ENCODE data around the gene KHDC4.

Gene KHDC4

GRCh38 chr1:155893389-155894142 is 40.6 kb downstream of the KHDC4 start:
- no peak overlapping the region for H3K4me3 ChIP-seq
- no peak overlapping the region for H3K27ac ChIP-seq
- TF ChIP-seq Cebpa-rat (IDR thresholded peaks at IDR 0.05) = no peak
- H3K9me3 ChIP-seq = no peaks in the 10 kb centered on the region
- no peaks in the 10 kb centered on the region for H4K20me1 ChIP-seq
- no peak overlapping the region for H3K4me2 ChIP-seq
- H3K4me1 ChIP-seq = peaks cover 4% of the 10 kb centered on the region; the same call in 1 of the 2 replicates
- no peak overlapping the region for H3K9ac ChIP-seq
- H3K36me3 ChIP-seq = peaks cover 36% of the 10 kb centered on the region
- no peaks in the 10 kb centered on the region for H3K27me3 ChIP-seq

- H4K20me1 ChIP-seq = no peaks in the 10 kb centered on the region
- H3K4me3 ChIP-seq = no peak overlapping the region
- H3K36me3 ChIP-seq = peaks cover 40% of the 10 kb centered on the region
- H3K4me2 ChIP-seq = no peak overlapping the region
- no peaks in the 10 kb centered on the region for H3K27me3 ChIP-seq
- H3K4me1 ChIP-seq = peaks cover 4% of the 10 kb centered on the region; the same call in 1 of the 2 replicates
- TF ChIP-seq Cebpa-rat (IDR thresholded peaks at IDR 0.05) = no peak
- no peaks in the 10 kb centered on the region for H3K9me3 ChIP-seq
- no peak overlapping the region for H3K9ac ChIP-seq
- no peak overlapping the region for H3K27ac ChIP-seq
Observed at GRCh38 chr1:155892796-155893195, 41.4 kb downstream of the KHDC4 start.

- Histone ChIP-seq H3K9me3 (no peaks in the 10 kb centered on the region), H3K4me2 (no peak overlapping the region), H3K4me3 (no peak overlapping the region), H3K27ac (no peak overlapping the region), H4K20me1 (peaks cover 7% of the 10 kb centered on the region; the same call in 1 of the 2 replicates), H3K4me1 (peaks cover 4% of the 10 kb centered on the region; the same call in 1 of the 2 replicates), H3K9ac (no peak overlapping the region), H3K36me3 (peaks cover 40% of the 10 kb centered on the region), H3K27me3 (no peaks in the 10 kb centered on the region)
- TF ChIP-seq Cebpa-rat (IDR thresholded peaks at IDR 0.05) = no peak
Observed at GRCh38 chr1:155890251-155890650, 44.0 kb downstream of the KHDC4 start.

GRCh38 chr1:155889566-155889965 is 44.6 kb downstream of the KHDC4 start:
- H3K4me1 ChIP-seq = peaks cover 4% of the 10 kb centered on the region; the same call in 1 of the 2 replicates
- peaks cover 14% of the 10 kb centered on the region; the same call in 1 of the 2 replicates for H4K20me1 ChIP-seq
- H3K27ac ChIP-seq = no peak overlapping the region
- no peak overlapping the region for H3K4me2 ChIP-seq
- no peaks in the 10 kb centered on the region for H3K9me3 ChIP-seq
- no peak for TF ChIP-seq Cebpa-rat (IDR thresholded peaks at IDR 0.05)
- no peak overlapping the region for H3K9ac ChIP-seq
- H3K27me3 ChIP-seq = no peaks in the 10 kb centered on the region
- H3K4me3 ChIP-seq = no peak overlapping the region
- peaks cover 46% of the 10 kb centered on the region for H3K36me3 ChIP-seq

GRCh38 chr1:155888481-155888880 is 45.7 kb downstream of the KHDC4 start:
- H3K4me1 ChIP-seq = peaks cover 1% of the 10 kb centered on the region; the same call in 1 of the 2 replicates
- no peaks in the 10 kb centered on the region for H3K27me3 ChIP-seq
- no peak overlapping the region for H3K27ac ChIP-seq
- peaks cover 25% of the 10 kb centered on the region; the same call in 1 of the 2 replicates for H4K20me1 ChIP-seq
- peaks cover 57% of the 10 kb centered on the region for H3K36me3 ChIP-seq
- H3K9me3 ChIP-seq = no peaks in the 10 kb centered on the region
- no peak overlapping the region for H3K4me3 ChIP-seq
- no peak overlapping the region for H3K9ac ChIP-seq
- H3K4me2 ChIP-seq = no peak overlapping the region
- TF ChIP-seq Cebpa-rat (IDR thresholded peaks at IDR 0.05) = no peak

GRCh38 chr1:155884982-155885381 is 49.2 kb downstream of the KHDC4 start:
- Histone ChIP-seq H3K27me3 (no peaks in the 10 kb centered on the region), H3K4me3 (no peak overlapping the region), H3K27ac (no peak overlapping the region), H3K36me3 (peaks cover 91% of the 10 kb centered on the region), H3K4me2 (no peak overlapping the region), H3K9me3 (no peaks in the 10 kb centered on the region), H3K9ac (no peak overlapping the region), H3K4me1 (no peaks in the 10 kb centered on the region), H4K20me1 (peaks cover 58% of the 10 kb centered on the region)
- no peak for TF ChIP-seq Cebpa-rat (IDR thresholded peaks at IDR 0.05)

GRCh38 chr1:155884031-155884960 is 49.9 kb downstream of the KHDC4 start:
- Histone ChIP-seq H4K20me1 (peaks cover 65% of the 10 kb centered on the region), H3K9me3 (no peaks in the 10 kb centered on the region), H3K4me2 (no peak overlapping the region), H3K27ac (no peak overlapping the region), H3K4me1 (no peaks in the 10 kb centered on the region), H3K36me3 (peaks cover 98% of the 10 kb centered on the region), H3K9ac (no peak overlapping the region), H3K4me3 (no peak overlapping the region), H3K27me3 (no peaks in the 10 kb centered on the region)
- no peak for TF ChIP-seq Cebpa-rat (IDR thresholded peaks at IDR 0.05)

- H3K36me3 ChIP-seq = peaks cover 99% of the 10 kb centered on the region
- peaks cover 77% of the 10 kb centered on the region for H4K20me1 ChIP-seq
- no peak overlapping the region; the same call in 1 of the 2 replicates for H3K9ac ChIP-seq
- no peak for TF ChIP-seq Cebpa-rat (IDR thresholded peaks at IDR 0.05)
- no peak overlapping the region for H3K4me3 ChIP-seq
- no peak overlapping the region for H3K4me2 ChIP-seq
- no peak overlapping the region for H3K27ac ChIP-seq
- no peaks in the 10 kb centered on the region for H3K4me1 ChIP-seq
- H3K9me3 ChIP-seq = no peaks in the 10 kb centered on the region
- H3K27me3 ChIP-seq = no peaks in the 10 kb centered on the region
Observed at GRCh38 chr1:155882766-155883165, 51.4 kb downstream of the KHDC4 start.

GRCh38 chr1:155882235-155882634 is 52.0 kb downstream of the KHDC4 start:
- no peak overlapping the region for H3K27ac ChIP-seq
- H3K9me3 ChIP-seq = no peaks in the 10 kb centered on the region
- H3K4me2 ChIP-seq = no peak overlapping the region
- no peaks in the 10 kb centered on the region for H3K27me3 ChIP-seq
- peaks cover 82% of the 10 kb centered on the region for H4K20me1 ChIP-seq
- no peak overlapping the region; the same call in 1 of the 2 replicates for H3K9ac ChIP-seq
- H3K36me3 ChIP-seq = peaks cover 99% of the 10 kb centered on the region
- no peak overlapping the region for H3K4me3 ChIP-seq
- H3K4me1 ChIP-seq = no peaks in the 10 kb centered on the region
- TF ChIP-seq Cebpa-rat (IDR thresholded peaks at IDR 0.05) = no peak

GRCh38 chr1:155880950-155881349 is 53.3 kb downstream of the KHDC4 start:
- Histone ChIP-seq H3K9ac (no peak overlapping the region), H3K27me3 (no peaks in the 10 kb centered on the region), H3K4me1 (no peaks in the 10 kb centered on the region), H3K4me3 (no peak overlapping the region), H3K27ac (no peak overlapping the region), H3K36me3 (peaks cover 94% of the 10 kb centered on the region), H4K20me1 (peaks cover 95% of the 10 kb centered on the region), H3K9me3 (no peaks in the 10 kb centered on the region), H3K4me2 (no peak overlapping the region)
- 0 out of 2 replicates have a peak, but pooled peaks have one; percentile 28 for TF ChIP-seq Cebpa-rat (IDR thresholded peaks at IDR 0.05)
